ENCODE measurements around the gene ZRANB1. TPM values are rescaled to one million over a fixed set of nuclear protein-coding genes. Genes with fewer than 3 reads are reported as not detected.
A peak's percentile ranks its signal among the peaks of the same experiment; 100 is the strongest.

The ZRANB1 gene
- total RNA-seq, 1 donor from 2014 or later, result 24.7 TPM

- DNase-seq (ENCODE audit: low spot score), result no peak
- Mint-ChIP-seq H3K9me3 (ENCODE audit: low read depth) (no peaks in the 10 kb centered on the region), H3K36me3 (ENCODE audit: low read depth) (peaks cover 36% of the 10 kb centered on the region), H3K27me3 (ENCODE audit: low read depth) (no peaks in the 10 kb centered on the region), H3K27ac (ENCODE audit: unreplicated experiment) (no peak overlapping the region), H3K4me1 (ENCODE audit: low read depth) (peaks cover 14% of the 10 kb centered on the region), H3K4me3 (ENCODE audit: unreplicated experiment) (no peak overlapping the region)
- TF ChIP-seq, protein P1, sequence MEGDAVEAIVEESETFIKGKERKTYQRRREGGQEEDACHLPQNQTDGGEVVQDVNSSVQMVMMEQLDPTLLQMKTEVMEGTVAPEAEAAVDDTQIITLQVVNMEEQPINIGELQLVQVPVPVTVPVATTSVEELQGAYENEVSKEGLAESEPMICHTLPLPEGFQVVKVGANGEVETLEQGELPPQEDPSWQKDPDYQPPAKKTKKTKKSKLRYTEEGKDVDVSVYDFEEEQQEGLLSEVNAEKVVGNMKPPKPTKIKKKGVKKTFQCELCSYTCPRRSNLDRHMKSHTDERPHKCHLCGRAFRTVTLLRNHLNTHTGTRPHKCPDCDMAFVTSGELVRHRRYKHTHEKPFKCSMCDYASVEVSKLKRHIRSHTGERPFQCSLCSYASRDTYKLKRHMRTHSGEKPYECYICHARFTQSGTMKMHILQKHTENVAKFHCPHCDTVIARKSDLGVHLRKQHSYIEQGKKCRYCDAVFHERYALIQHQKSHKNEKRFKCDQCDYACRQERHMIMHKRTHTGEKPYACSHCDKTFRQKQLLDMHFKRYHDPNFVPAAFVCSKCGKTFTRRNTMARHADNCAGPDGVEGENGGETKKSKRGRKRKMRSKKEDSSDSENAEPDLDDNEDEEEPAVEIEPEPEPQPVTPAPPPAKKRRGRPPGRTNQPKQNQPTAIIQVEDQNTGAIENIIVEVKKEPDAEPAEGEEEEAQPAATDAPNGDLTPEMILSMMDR (IDR thresholded peaks at IDR 0.05), result no peak
Measured at GRCh38 chr10:124991835-124992234, 49.9 kb downstream of the ZRANB1 start.

DNA sequence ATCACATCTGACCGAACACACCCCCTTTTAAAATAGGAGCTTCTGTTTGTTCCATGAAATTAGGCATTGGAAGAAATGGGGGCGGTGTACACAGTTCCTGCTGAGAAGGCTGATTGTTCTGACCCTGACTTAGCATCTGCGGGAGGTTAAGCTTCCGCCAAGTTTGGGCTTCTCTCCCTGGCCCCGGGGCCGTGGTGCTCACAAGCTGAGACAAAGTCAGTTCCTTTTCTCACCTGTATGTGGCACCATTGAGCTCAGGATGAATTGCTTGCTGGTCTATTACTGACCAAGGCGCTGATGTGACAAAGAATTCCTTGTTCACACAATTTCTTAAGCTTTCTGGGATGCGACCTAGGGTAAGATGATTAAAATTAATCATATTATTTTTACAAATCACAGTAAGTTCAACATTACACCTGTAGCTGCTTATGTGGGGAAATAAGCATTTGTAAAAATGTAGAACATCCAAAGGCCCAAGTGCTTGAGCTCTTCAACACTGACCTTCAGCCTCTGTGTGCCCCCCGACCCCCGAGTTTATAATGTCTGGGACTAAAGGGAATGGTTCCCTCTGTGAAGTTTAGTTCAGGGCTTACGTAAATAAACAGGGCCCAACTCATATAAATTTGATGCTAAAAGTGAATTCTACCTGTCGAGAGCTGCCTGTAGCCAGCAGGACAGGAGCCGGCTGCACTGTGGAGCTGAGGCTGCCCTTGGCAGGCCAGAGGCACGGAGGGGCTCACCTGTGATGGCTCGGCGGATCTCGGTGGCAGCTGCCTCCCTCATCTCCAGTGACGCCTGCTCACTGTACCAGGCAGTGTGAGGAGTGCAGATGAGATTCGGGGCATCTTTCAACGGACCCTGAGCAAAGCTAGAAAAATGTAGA lies 50.8 kb downstream of the ZRANB1 start:
- Mint-ChIP-seq H3K27me3 (ENCODE audit: low read depth) (no peaks in the 10 kb centered on the region), H3K36me3 (ENCODE audit: low read depth) (peaks cover 37% of the 10 kb centered on the region), H3K4me3 (ENCODE audit: unreplicated experiment) (no peak overlapping the region), H3K4me1 (ENCODE audit: low read depth) (peaks cover 14% of the 10 kb centered on the region), H3K27ac (ENCODE audit: unreplicated experiment) (peak overlapping the region; percentile 69), H3K9me3 (ENCODE audit: low read depth) (no peaks in the 10 kb centered on the region)
- DNase-seq (ENCODE audit: low spot score), result peak; percentile 77
- TF ChIP-seq, protein P1 (IDR thresholded peaks at IDR 0.05), result peak; percentile 86

DNA sequence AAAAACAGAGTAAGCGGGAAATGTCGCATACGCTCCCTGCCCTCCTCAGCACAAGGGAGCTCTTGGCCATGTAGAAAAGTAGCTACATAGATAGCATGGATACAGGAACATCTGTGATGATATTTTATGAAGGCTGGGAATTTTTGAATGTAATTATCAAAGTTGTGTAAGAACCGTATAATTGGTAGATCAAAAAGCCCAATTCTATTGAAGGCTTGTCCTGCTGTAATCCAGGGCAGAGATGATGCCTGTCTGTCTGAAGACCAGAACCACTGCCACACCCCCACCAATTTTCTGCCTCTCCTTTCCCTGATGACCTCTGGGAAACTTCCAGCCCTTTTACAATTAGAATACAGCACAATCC lies 51.4 kb downstream of the ZRANB1 start:
- Mint-ChIP-seq H3K4me1 (ENCODE audit: low read depth) (peaks cover 19% of the 10 kb centered on the region), H3K9me3 (ENCODE audit: low read depth) (no peaks in the 10 kb centered on the region), H3K36me3 (ENCODE audit: low read depth) (peaks cover 39% of the 10 kb centered on the region), H3K4me3 (ENCODE audit: unreplicated experiment) (no peak overlapping the region), H3K27me3 (ENCODE audit: low read depth) (no peaks in the 10 kb centered on the region), H3K27ac (ENCODE audit: unreplicated experiment) (peak overlapping the region; percentile 69)
- TF ChIP-seq, protein P1 (IDR thresholded peaks at IDR 0.05), result no peak
- DNase-seq (ENCODE audit: low spot score), result no peak

GRCh38 chr10:124993736-124994451 lies 52.0 kb downstream of the ZRANB1 start:
- DNase-seq (ENCODE audit: low spot score), result peak; percentile 84
- Mint-ChIP-seq H3K9me3 (ENCODE audit: low read depth) (no peaks in the 10 kb centered on the region), H3K4me3 (ENCODE audit: unreplicated experiment) (no peak overlapping the region), H3K27ac (ENCODE audit: unreplicated experiment) (peak overlapping the region; percentile 10), H3K27me3 (ENCODE audit: low read depth) (no peaks in the 10 kb centered on the region), H3K36me3 (ENCODE audit: low read depth) (peaks cover 37% of the 10 kb centered on the region), H3K4me1 (ENCODE audit: low read depth) (peaks cover 25% of the 10 kb centered on the region)
- TF ChIP-seq, protein P1 (IDR thresholded peaks at IDR 0.05), result no peak

All from chondrocyte (in vitro differentiated cells).